ENCODE measurements around the gene PLEKHA1.

DNA sequence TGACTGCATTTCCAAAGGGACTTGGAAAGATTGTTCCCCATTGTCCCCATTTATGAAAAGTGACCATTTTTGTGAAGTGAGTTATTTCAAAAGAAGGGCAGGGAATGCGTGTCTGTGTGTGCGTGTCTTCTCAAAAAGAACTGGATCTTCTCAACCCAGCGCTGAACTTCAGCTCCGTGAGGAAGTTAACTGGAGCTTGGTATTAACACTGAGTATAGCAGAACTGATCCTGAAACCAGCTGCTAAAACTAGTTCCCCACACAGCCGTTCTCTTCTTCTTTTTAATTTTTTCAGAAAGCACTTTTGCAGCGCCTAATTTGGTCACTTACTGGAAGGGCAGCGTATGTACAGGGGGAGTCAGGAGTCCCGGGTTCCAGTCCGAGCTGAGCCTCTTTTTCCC, 45.8 kb upstream of the PLEKHA1 start:
- TF ChIP-seq POLR2A (IDR thresholded peaks at IDR 0.05; ENCODE audit: low read depth, low read length) (no peak), POLR2AphosphoS5 (IDR thresholded peaks at IDR 0.05; ENCODE audit: low read depth, low read length) (no peak)

Measured in GM12891 (cell line).